Heart left ventricle (tissue), 13 donors: Measurements from ENCODE around the gene KCNMB2.

ENCODE experiments used
- CTCF ChIP-seq, 12 donors: fragments of 200-600 bp; sonication (generic) in 4 of 12; IDR thresholded peaks; one replicate each; pipeline versions ENCODE4 v1.5.0 to v1.8.0; 2018 to 2022; ENCODE audit warnings: antibody characterized with exemption in 12 of 12, mild to moderate bottlenecking in 5 of 12
- POLR2A ChIP-seq, 2 donors: fragments of 450-650 bp; IDR thresholded peaks; one replicate each; pipeline ENCODE4 v1.6.1; 2017; ENCODE audit warnings: antibody characterized with exemption in 2 of 2, mild to moderate bottlenecking in 2 of 2, moderate library complexity in 2 of 2
- donor health status: ischemic (EF 13 %, LVEDD 7.1; RV severe dilation, severe dysfunction).
- donor health status: DM: no; HTN: yes; CAD: no.
- donor health status: DM: no; HTN: no; CAD: no.
- donor health status: ischemic (EF 25% LVEDD 6.9; RV normal size, moderate dysfunction).
- donor health status: ischemic (EF 25% LVEDD 5.7; RV mildly dilated, moderate dysfunction).
- donor health status: ischemic (EF 35%, LVEDD 5.7; RV mildly dilated, moderate dysfunction).
- donor health status: nonischemic (EF 11% LVEDD 7.7; RV severe dilation, severe dysfunction).
- donor health status: DM: yes; HTN: yes; CAD: no.
- donor health status: PGD.
- donor health status: ischemic (EF 29% LVEDD 5.4; RV normal size, mild dysfunction).
- donor health status: nonischemic (EF 23%, LVEDD 6.1; RV moderate dilation, normal function).

GRCh38 chr3:178671791-178672190 is 135.6 kb downstream of the KCNMB2 start:
- TF ChIP-seq CTCF (IDR thresholded peaks at IDR 0.05) (no peak), POLR2A (IDR thresholded peaks at IDR 0.05) (no peak)
